Calu3 (cell line): Measurements from ENCODE around the gene PPARA. TPM values are rescaled to one million over a fixed set of nuclear protein-coding genes. Genes with fewer than 3 reads are reported as not detected.
"Not testable (repeated sequence)": the region's sequence is repeated elsewhere in the genome, so short reads cannot be mapped to it uniquely, and the experiment has no call there.

Experiments used
- BruUV-seq: library from RNA; stranded (reverse); fragments of 400-500 nt; replicated peaks from 2 replicates; lab custom pipeline; 2021; lab: Mats Ljungman, UMichigan
- CTCF ChIA-PET: fragments of 300-600 bp; sonication (Branson Sonifier 250); formaldehyde crosslinking; loops from one replicate; lab custom pipeline; 2022; ENCODE audit warnings: antibody characterized with exemption; lab: Charles Lee
- DNase-seq: peaks from one replicate; pipeline ENCODE4 v3.0.0; 2022
- H3K27ac Mint-ChIP-seq: one replicate; pipeline ENCODE4 v1.8.0; 2022; ENCODE audit warnings: mixed read lengths; ENCODE audit not compliant: unreplicated experiment
- H3K27me3 Mint-ChIP-seq: one replicate; pipeline ENCODE4 v1.8.0; 2022; ENCODE audit warnings: mixed read lengths; ENCODE audit not compliant: unreplicated experiment
- H3K36me3 Mint-ChIP-seq: one replicate; pipeline ENCODE4 v1.8.0; 2022; ENCODE audit warnings: mild to moderate bottlenecking, moderate library complexity, mixed read lengths; ENCODE audit not compliant: insufficient read depth, unreplicated experiment
- H3K4me1 Mint-ChIP-seq: one replicate; pipeline ENCODE4 v1.8.0; 2022; ENCODE audit warnings: mild to moderate bottlenecking, low read depth, mixed read lengths; ENCODE audit not compliant: unreplicated experiment
- H3K4me3 Mint-ChIP-seq: one replicate; pipeline ENCODE4 v1.8.0; 2022; ENCODE audit warnings: mild to moderate bottlenecking, low read depth, moderate library complexity, mixed read lengths; ENCODE audit not compliant: unreplicated experiment
- H3K9me3 Mint-ChIP-seq: one replicate; pipeline ENCODE4 v1.8.0; 2022; ENCODE audit warnings: low read depth, mixed read lengths; ENCODE audit not compliant: unreplicated experiment
- intact Hi-C: fragments of 100-400 bp; cut with micrococcal nuclease; formaldehyde crosslinking; loops from one replicate; pipeline ENCODE4 v1.10.0; 2022; ENCODE audit not compliant: unreplicated experiment
- total RNA-seq: library from RNA; stranded (reverse); gene quantifications from 2 replicates; pipeline ENCODE4 v1.2.3, GENCODE V29; 2022
- TF ChIP-seq, protein P1 (sequence below): fragments of 200-600 bp; IDR thresholded peaks from one replicate; pipeline ENCODE4 v1.8.0; 2022; ENCODE audit warnings: antibody characterized with exemption; ENCODE audit not compliant: unreplicated experiment

PPARA gene
- total RNA-seq, 1 experiment from 2014 or later = 22.7 TPM

DNA sequence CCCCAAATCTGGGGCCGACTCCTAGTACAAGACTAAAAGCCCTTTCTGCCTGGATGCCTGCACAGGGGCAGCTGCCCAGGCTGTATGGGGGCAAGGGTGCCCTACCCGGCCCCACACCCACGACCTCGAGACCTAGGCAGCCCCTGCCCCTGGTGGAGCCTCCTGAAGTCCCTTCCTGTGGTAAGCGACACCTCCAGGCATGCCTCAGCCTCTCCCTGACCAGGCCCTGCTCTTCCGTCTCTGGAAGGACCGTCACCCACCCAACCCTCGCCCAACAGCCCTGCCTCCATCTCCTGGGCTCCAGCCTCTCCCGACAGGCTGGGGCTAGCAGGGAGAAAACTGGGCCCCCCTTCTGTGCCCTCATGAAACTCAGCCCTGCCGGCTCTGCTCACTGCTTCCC lies 22.8 kb upstream of the PPARA start:
- intact Hi-C loops = no loop called here
- Mint-ChIP-seq H3K27ac (no peak overlapping the region), H3K27me3 (peaks cover 7% of the 10 kb centered on the region), H3K36me3 (peaks cover 14% of the 10 kb centered on the region), H3K4me3 (no peak overlapping the region), H3K9me3 (no peaks in the 10 kb centered on the region), H3K4me1 (peaks cover 8% of the 10 kb centered on the region)
- TF ChIP-seq, protein P1, sequence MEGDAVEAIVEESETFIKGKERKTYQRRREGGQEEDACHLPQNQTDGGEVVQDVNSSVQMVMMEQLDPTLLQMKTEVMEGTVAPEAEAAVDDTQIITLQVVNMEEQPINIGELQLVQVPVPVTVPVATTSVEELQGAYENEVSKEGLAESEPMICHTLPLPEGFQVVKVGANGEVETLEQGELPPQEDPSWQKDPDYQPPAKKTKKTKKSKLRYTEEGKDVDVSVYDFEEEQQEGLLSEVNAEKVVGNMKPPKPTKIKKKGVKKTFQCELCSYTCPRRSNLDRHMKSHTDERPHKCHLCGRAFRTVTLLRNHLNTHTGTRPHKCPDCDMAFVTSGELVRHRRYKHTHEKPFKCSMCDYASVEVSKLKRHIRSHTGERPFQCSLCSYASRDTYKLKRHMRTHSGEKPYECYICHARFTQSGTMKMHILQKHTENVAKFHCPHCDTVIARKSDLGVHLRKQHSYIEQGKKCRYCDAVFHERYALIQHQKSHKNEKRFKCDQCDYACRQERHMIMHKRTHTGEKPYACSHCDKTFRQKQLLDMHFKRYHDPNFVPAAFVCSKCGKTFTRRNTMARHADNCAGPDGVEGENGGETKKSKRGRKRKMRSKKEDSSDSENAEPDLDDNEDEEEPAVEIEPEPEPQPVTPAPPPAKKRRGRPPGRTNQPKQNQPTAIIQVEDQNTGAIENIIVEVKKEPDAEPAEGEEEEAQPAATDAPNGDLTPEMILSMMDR = no peak
- DNase-seq = no peak
- BruUV-seq = no TSS peak
- CTCF ChIA-PET = no interaction called here

DNA sequence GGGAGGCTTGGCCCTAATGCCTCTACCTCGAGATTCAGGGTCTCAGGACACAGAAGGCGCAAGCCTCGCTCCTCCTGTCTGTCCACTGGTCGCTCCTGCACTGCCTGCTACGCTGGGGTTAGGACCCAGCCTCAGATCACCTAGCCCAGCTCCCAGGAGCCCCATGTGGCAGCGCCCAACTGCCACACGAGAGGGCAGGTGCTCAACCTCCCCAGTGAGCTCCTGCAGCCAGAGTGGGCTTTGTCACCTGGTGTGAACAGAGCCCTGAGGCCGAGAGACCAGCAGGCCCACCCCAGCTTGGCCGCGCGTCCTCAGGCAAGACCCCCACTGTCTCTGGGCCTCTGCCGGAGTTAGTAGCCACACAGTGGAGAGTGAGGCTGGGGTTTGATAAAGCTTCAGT lies 21.7 kb upstream of the PPARA start:
- CTCF ChIA-PET = interaction anchor here (0.6 kb wide), 1 partner anchor 23 kb away, joined by 4 read pairs; no protein-coding TSS in a partner anchor
- H3K4me3 Mint-ChIP-seq = no peak overlapping the region
- H3K27ac Mint-ChIP-seq = no peak overlapping the region
- H3K27me3 Mint-ChIP-seq = peaks cover 7% of the 10 kb centered on the region
- intact Hi-C loops = no loop called here
- TF ChIP-seq, protein P1 = no peak
- H3K4me1 Mint-ChIP-seq = peaks cover 8% of the 10 kb centered on the region
- DNase-seq = no peak
- H3K9me3 Mint-ChIP-seq = no peaks in the 10 kb centered on the region
- H3K36me3 Mint-ChIP-seq = peaks cover 14% of the 10 kb centered on the region
- BruUV-seq = no TSS peak

DNA sequence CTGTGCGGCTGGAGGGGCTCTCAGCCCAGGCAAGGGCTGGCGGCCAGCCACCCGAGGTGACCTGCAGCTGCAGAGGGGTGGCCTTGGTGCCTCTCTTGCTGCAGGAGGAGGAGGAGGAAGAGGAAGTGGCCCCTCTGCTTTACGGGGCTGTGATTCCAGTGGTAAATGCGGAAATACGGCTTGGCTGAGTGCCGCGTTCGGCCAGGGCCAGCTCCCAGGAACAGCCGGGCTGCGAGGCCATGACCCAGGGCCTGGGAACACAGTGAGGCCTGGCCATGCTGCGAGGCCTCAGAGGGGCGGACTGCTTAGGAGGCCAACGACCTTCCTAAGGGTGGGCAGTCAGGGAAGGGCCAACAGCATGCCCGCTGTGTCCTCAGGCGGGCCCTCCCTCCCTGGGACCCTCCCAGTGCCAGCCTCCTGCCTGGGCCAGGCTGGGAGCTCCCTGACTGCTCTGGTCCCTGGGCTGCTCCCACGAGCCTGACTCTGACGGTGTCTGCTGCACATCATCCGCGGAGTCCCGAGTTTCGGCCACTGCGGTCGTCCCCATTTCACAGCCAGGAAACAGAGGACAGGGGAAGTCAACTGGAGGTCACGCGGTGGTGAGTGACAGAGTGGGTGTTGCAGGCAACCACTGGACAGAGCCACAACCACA lies 20.8 kb upstream of the PPARA start:
- H3K36me3 Mint-ChIP-seq = peaks cover 14% of the 10 kb centered on the region
- no peak overlapping the region for H3K4me3 Mint-ChIP-seq
- TF ChIP-seq, protein P1 = no peak
- DNase-seq = no peak
- H3K9me3 Mint-ChIP-seq = no peaks in the 10 kb centered on the region
- peaks cover 3% of the 10 kb centered on the region for H3K27me3 Mint-ChIP-seq
- BruUV-seq = no TSS peak
- intact Hi-C loops = no loop called here
- CTCF ChIA-PET = no interaction called here
- H3K27ac Mint-ChIP-seq = no peak overlapping the region
- H3K4me1 Mint-ChIP-seq = peaks cover 8% of the 10 kb centered on the region

DNA sequence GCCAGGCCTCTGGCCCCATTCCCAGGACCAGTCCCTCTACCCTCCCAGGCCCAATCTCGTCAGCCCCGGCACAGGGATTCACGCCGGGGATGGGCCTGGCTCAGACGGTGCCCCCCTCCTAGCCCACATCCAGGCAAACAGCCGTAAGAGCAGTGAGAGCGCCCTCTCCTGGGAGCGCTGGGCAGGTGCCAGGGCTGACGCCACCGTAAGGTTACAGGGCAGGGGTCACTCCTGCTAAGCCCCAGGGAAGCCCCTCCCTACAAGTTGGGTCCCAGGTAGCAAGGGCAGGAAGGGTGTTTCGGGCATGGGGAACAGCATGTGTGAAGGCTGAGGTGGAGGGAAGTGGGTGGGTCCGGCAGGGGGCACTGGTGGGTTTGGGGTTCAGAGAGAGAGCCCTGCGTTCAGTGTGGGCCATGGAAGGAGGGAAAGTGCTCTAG lies 19.2 kb upstream of the PPARA start:
- DNase-seq = no peak
- Mint-ChIP-seq H3K4me3 (no peak overlapping the region), H3K9me3 (no peaks in the 10 kb centered on the region), H3K4me1 (peaks cover 6% of the 10 kb centered on the region), H3K27ac (no peak overlapping the region), H3K36me3 (peaks cover 14% of the 10 kb centered on the region), H3K27me3 (no peaks in the 10 kb centered on the region)
- TF ChIP-seq, protein P1 = peak; percentile 47
- BruUV-seq = no TSS peak
- CTCF ChIA-PET = no interaction called here
- intact Hi-C loops = no loop called here

DNA sequence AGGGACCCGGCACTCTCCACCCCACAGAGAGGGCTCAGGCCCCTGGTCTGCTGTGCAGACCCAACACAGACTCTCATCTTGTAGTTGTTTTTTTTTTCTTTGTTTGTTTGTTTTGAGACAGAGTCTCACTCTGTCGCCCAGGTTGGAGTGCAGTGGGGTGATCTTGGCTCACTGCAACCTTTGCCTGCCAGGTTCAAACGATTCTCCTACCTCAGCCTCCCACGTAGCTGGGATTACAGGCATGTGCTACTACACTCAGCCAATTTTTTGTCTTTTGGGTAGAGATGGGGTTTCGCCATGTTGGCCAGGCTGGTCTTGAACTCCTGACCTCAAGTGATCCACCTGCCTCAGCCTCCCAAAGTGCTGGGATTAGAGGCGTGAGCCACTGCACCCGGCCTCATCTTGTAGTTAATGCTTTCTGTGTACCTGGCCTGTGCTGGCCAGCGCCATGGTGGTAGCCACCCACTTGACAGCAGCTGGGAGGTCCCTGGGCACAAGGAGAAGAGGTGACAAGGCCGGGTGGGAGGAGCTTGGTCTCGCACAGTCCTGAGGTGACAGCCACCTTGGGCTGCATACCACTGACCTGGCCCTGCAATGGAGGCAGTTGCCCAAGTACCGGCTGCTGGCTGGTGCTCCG lies 18.0 kb upstream of the PPARA start:
- H3K4me1 Mint-ChIP-seq, BruUV-seq, H3K27me3 Mint-ChIP-seq, H3K36me3 Mint-ChIP-seq, H3K9me3 Mint-ChIP-seq, H3K4me3 Mint-ChIP-seq, intact Hi-C loops, DNase-seq, H3K27ac Mint-ChIP-seq: not testable (repeated sequence)
- CTCF ChIA-PET = interaction anchor here (0.6 kb wide), 2 partner anchors 136 to 145 kb away, joined by 3 to 6 read pairs; partner anchors contain the start of gene TTC38
